Pancreas (tissue), 10 donors: ENCODE results near the gene ME1. TPM values are rescaled to one million over a fixed set of nuclear protein-coding genes. Genes with fewer than 3 reads are reported as not detected.
"Not testable (repeated sequence)": the region's sequence is repeated elsewhere in the genome, so short reads cannot be mapped to it uniquely, and the experiment has no call there.

ENCODE experiments used
- ATAC-seq, 4 donors: fragments of 200-7000 bp; cut with Tn5 transposase; one replicate each; pipeline versions ENCODE4 v1.8.0 to v1.9.1; 2020; ENCODE audit warnings: mild to moderate bottlenecking in 4 of 4, moderate library complexity in 4 of 4
- DNase-seq, 6 donors: peaks; one replicate each; pipeline ENCODE4 v3.0.0-alpha.2; 2020
- FAIRE-seq: peaks from 2 replicates; lab custom pipeline; 2012; peaks lifted over from hg19 to GRCh38; lab: Jason Lieb, UNC
- H3K27ac ChIP-seq, 4 donors: fragments of 200-600 bp; sonication (generic); 1 replicate in 3 of 4; 2 replicates in 1 of 4; pipeline versions ENCODE4 v1.5.0 to v1.8.0; 2020
- H3K27me3 ChIP-seq, 4 donors: fragments of 200-600 bp; one replicate each; pipeline ENCODE4 v1.8.0; 2021
- H3K36me3 ChIP-seq, 3 donors: fragments of 200-600 bp; sonication (generic) in 1 of 3; one replicate each; pipeline versions ENCODE4 v1.5.0 to v1.8.0; 2020 to 2021
- H3K4me1 ChIP-seq, 3 donors: fragments of 200-600 bp; one replicate each; pipeline ENCODE4 v1.8.0; 2021
- H3K4me3 ChIP-seq, 4 donors: fragments of 200-600 bp; sonication (generic) in 2 of 4; one replicate each; pipeline versions ENCODE4 v1.5.0 to v1.8.0; 2020 to 2021
- H3K9me3 ChIP-seq, 4 donors: fragments of 200-600 bp; one replicate each; pipeline ENCODE4 v1.8.0; 2021
- CTCF ChIP-seq, 4 donors: fragments of 200-600 bp; sonication (generic) in 3 of 4; IDR thresholded peaks; one replicate each; pipeline versions ENCODE4 v1.5.0 to v1.8.0; 2021; ENCODE audit warnings: antibody characterized with exemption in 4 of 4
- WGBS, 2 donors: extraction: QIAGEN DNeasy Blood & Tissue Kit; methylation state at CpG; one replicate each; pipeline ENCODE4 v1.1.7; 2013; 5-methylcytosine and 5-hydroxymethylcytosine counted together
- intact Hi-C, 3 donors: fragments of 100-400 bp; cut with DNase I; formaldehyde crosslinking; loops; one replicate each; pipeline versions ENCODE4 v1.11.1 to v1.14.2; 2022
- polyA plus RNA-seq, 2 donors: library from polyadenylated mRNA; stranded (reverse); fragments of 200-250 nt; gene quantifications; one replicate each; pipeline ENCODE4 v1.2.3, GENCODE V29; 2013
- total RNA-seq, 6 donors: library from RNA; stranded (reverse); fragmentation: NEBNext Ultra II Directional in 4 of 6; extraction: Animal tissue kit (Norgen Biotek cat#: 25700) in 4 of 6; gene quantifications; one replicate each; pipeline versions ENCODE4 v1.2.1 to v1.2.4, GENCODE V29; 2021 to 2023
- donor health status: healthy with polysubstance abuse.
- donor health status: DM: no; HTN: no; CAD: no; lungs with moderate emphysema.
- donor health status: DM: no; HTN: no; CAD: no.
- donor health status: control.
- donor health status: control.
- donor health status: Bipolar disorder and iron deficiency.
- donor health status: DM: yes; HTN: yes; CAD: no.
- donor health status: DM: no; HTN: no; CAD: no.
- donor health status: DM: no; HTN: no; CAD: no.
- donor health status: DM: yes; HTN: yes; CAD: no.

ME1 gene
- total and polyA plus RNA-seq, 8 donors = 1.5 to 4.6 (median 3.1) TPM

DNA sequence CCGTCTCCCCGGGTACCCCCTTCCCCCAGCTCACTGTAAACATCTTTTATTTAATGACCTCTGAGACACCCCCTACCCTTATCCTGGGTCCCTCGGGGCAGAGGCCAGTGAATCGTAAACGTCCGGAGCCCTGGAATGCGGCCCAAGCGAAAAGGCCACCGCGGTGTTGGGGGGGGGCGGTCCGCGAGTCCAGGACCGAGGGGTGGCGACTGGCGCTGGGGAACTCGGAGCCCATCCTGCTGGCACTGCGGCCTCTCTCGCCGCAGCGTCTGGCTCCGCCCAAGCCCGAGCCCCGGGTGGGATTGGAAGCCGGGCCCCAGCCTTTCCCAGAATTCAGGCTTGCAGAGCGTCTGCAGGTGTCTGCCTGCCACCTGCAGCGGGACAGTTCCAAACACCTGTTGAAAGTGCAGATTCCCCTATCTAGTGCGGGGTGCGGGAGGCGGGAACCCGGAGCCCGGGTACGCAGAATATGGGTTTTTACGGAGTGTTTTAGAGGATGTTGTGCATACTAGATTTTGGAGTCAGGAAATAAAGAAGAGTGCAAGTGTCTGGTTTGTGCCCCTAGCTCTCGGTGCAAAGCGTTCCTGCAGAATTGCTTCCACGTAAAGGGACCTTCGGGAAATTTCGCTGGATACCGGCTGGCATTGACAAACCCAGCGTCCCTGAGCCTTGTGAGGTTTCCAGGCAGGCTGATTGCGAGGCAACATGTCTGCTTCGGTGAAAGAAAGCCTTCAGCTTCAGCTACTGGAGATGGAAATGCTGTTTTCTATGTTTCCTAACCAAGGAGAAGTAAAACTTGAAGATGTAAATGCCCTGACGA lies 236.9 kb downstream of the ME1 start:
- intact Hi-C loops = no loop called here
- peak; percentile 60 to 79 (median 74) for ATAC-seq
- peak; percentile 60 to 82 (median 72) for DNase-seq
- WGBS, 2 donors = 1 to 2% methylated on average over 36 to 44 of the region's 44 CpGs
- H3K36me3 ChIP-seq = no peaks in the 10 kb centered on the region
- H3K4me3 ChIP-seq = peak overlapping the region; percentile 43 to 95 (median 82)
- peak overlapping the region; percentile 83 to 93 (median 88) for H3K27ac ChIP-seq
- no peaks in the 10 kb centered on the region for H3K9me3 ChIP-seq
- no peak for TF ChIP-seq CTCF (IDR thresholded peaks at IDR 0.05)
- H3K27me3 ChIP-seq = no peaks in the 10 kb centered on the region
- no peak for FAIRE-seq
- H3K4me1 ChIP-seq = peaks cover 12 to 25% (median 17%) of the 10 kb centered on the region in 3 donors

DNA sequence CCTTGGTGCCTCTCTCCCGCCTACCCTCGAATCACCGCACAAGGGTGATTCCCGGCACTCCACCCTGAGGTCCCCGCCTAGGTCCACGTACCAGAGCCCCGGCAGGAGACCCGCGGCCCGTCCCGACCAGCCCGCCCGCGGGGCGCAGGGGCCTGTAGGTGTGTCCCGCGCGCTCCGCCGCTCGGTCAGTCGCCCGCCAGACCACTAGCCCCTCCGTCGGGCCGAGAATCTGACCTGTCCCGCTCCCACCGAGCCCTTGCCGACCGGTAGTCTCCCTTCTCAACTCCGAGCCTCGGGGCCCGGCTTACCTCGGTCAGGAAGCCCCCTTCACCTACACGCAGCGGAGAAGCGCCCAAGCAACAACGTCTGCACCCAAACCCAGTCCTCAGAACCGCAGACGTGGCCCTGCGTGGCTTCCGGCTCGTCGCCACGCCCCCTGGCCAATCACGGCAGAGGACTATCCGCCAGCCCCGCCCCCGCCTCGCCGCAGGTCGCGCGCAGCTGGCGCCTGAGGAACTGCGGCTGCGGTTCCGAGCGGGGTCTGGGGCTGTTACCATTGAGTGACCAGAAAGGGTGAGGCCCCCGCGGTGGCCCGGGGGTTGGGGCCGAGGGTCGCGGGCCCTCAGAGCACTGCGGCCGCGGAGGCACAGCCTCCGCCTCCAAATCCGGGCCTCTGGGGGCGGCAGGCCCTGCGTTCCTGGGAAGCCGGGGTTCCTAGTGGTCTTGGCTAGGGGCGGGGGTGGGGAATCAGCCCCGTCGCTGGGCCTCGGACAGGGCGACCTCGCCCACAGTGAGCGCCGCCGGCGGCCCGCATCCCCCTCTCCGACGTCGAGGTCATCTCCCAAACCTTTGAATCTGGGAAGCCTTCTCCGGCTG lies 237.7 kb downstream of the ME1 start, which contains the start of the genes PGM3 and RWDD2A:
Gene PGM3 (minus strand): TSS at position 395 of the 876 bp plus-strand sequence. CDS start 2,253 bp downstream, outside the sequence.
Gene RWDD2A (plus strand): TSS at position 487 of the 876 bp plus-strand sequence. CDS start 1,095 bp downstream, outside the sequence.
- intact Hi-C loops = no loop called here
- Histone ChIP-seq H3K36me3 (no peaks in the 10 kb centered on the region), H3K27ac (peak within 1 kb of the TSS; percentile 83 to 93 (median 88)), H3K9me3 (no peaks in the 10 kb centered on the region), H3K4me1 (peaks cover 12 to 32% (median 17%) of the 10 kb centered on the region in 3 donors), H3K27me3 (no peaks in the 10 kb centered on the region), H3K4me3 (peak within 1 kb of the TSS; percentile 43 to 95 (median 82))
- DNase-seq (peak; percentile 88 to 95 (median 92)), FAIRE-seq (no peak), ATAC-seq (peak; percentile 94 to 97 (median 96))
- no peak for TF ChIP-seq CTCF (IDR thresholded peaks at IDR 0.05)
- WGBS, 2 donors = 0% methylated on average over 74 to 88 of the region's 88 CpGs

DNA sequence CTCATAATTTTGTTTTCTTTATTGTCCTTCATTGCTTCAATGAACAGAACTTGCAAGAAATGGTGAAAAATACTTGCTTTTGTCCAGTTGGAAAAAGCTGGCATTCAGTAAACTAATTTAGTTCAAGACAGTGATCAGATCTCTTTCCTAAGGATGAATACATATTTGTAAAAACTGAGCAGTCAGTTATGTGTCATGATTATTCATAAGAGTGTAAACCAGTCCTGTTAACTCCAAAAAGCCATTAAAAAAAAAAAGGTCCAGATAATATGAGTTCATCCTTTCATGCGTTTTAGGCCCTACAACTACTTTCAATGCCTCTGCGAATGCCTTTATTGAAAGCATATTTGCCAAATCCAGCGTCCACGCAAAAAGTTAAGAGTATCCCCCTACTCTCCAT lies 238.4 kb downstream of the ME1 start:
- Histone ChIP-seq H3K36me3 (no peaks in the 10 kb centered on the region), H3K4me3 (peak overlapping the region; percentile 43 to 95 (median 82)), H3K4me1 (peaks cover 12 to 32% (median 17%) of the 10 kb centered on the region in 3 donors), H3K27me3 (no peaks in the 10 kb centered on the region), H3K9me3 (no peaks in the 10 kb centered on the region), H3K27ac (peak overlapping the region; percentile 83 to 93 (median 88))
- FAIRE-seq = no peak
- no peak for TF ChIP-seq CTCF (IDR thresholded peaks at IDR 0.05)
- intact Hi-C loops = no loop called here
- 1% methylated on average over 4 of the region's 4 CpGs for WGBS, 2 donors
- peak in 1 of 4 donors; percentile 0 for ATAC-seq
- no peak for DNase-seq

- peak overlapping the region in 2 of 4 donors; percentile 83 to 93 for H3K27ac ChIP-seq
- 33 to 51% methylated on average over 18 of the region's 18 CpGs for WGBS, 2 donors
Observed at GRCh38 chr6:83191974-83192373, 238.9 kb downstream of the ME1 start.

DNA sequence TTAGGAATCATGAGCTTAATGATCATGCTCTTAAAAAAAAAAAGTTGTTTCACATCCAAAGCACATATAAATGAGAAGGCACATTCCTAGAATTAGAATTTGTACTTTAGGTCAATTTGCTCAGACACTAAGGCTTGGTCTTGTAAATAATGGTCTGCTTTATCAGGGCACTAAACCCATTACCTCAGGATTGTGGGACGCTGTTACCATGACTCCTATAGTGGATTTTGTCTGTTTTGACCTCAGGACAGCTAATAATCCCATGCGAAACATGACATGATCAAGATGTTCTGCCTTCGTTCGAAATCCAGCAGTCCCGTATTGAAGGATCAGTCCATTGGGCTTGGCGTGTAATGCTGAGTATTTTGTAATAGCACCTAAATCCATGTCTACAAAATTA lies 240.2 kb downstream of the ME1 start:
- H3K4me3 ChIP-seq = peak overlapping the region in 2 of 4 donors; percentile 87 to 95
- no peak for ATAC-seq
- no peaks in the 10 kb centered on the region for H3K27me3 ChIP-seq
- H3K27ac ChIP-seq = no peak overlapping the region
- H3K9me3 ChIP-seq = no peaks in the 10 kb centered on the region
- WGBS, 2 donors = 51 to 53% methylated on average over 6 of the region's 6 CpGs
- FAIRE-seq = no peak
- intact Hi-C loops = no loop called here
- DNase-seq = no peak
- TF ChIP-seq CTCF (IDR thresholded peaks at IDR 0.05) = no peak
- H3K4me1 ChIP-seq = peaks cover 12 to 36% (median 17%) of the 10 kb centered on the region in 3 donors
- peaks cover 0 to 10% (median 0%) of the 10 kb centered on the region in 3 donors for H3K36me3 ChIP-seq

More at GRCh38 chr6:83191974-83192373, 238.9 kb downstream of the ME1 start:
- DNase-seq, FAIRE-seq, H3K36me3 ChIP-seq, ATAC-seq, H3K27me3 ChIP-seq, H3K9me3 ChIP-seq, intact Hi-C loops: not testable (repeated sequence)
- peaks cover 12 to 32% (median 17%) of the 10 kb centered on the region in 3 donors for H3K4me1 ChIP-seq
- peak overlapping the region; percentile 43 to 95 (median 82) for H3K4me3 ChIP-seq
